GM12801 (cell line): Measurements from ENCODE around the gene ALKBH5.

Experiments used
- TF ChIP-seq, protein P1 (sequence below): IDR thresholded peaks from one replicate; pipeline ENCODE4 v1.5.1; 2011; ENCODE audit warnings: control low read depth; ENCODE audit not compliant: insufficient read length; ENCODE audit errors: extremely low read depth

ALKBH5 gene

DNA sequence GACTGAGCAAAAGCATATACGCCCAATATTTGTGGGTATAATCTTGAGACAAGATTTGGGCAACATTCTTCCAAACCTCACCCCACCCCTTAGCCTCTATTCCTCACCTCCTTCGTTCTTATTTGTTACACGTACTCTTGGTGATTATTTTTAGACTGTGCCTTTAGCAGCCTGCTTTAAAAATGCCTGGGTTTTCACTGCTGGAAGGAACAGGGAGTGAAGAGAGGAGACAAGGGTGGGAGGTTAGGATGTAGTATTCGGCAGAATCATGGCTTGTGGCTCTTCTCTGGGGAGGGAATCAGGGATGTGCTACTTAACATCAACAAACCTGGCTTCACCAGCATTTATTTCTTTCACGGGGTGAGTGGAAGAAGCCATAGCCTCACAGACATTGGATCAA lies 11.6 kb downstream of the ALKBH5 start:
- TF ChIP-seq, protein P1, sequence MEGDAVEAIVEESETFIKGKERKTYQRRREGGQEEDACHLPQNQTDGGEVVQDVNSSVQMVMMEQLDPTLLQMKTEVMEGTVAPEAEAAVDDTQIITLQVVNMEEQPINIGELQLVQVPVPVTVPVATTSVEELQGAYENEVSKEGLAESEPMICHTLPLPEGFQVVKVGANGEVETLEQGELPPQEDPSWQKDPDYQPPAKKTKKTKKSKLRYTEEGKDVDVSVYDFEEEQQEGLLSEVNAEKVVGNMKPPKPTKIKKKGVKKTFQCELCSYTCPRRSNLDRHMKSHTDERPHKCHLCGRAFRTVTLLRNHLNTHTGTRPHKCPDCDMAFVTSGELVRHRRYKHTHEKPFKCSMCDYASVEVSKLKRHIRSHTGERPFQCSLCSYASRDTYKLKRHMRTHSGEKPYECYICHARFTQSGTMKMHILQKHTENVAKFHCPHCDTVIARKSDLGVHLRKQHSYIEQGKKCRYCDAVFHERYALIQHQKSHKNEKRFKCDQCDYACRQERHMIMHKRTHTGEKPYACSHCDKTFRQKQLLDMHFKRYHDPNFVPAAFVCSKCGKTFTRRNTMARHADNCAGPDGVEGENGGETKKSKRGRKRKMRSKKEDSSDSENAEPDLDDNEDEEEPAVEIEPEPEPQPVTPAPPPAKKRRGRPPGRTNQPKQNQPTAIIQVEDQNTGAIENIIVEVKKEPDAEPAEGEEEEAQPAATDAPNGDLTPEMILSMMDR: no peak

DNA sequence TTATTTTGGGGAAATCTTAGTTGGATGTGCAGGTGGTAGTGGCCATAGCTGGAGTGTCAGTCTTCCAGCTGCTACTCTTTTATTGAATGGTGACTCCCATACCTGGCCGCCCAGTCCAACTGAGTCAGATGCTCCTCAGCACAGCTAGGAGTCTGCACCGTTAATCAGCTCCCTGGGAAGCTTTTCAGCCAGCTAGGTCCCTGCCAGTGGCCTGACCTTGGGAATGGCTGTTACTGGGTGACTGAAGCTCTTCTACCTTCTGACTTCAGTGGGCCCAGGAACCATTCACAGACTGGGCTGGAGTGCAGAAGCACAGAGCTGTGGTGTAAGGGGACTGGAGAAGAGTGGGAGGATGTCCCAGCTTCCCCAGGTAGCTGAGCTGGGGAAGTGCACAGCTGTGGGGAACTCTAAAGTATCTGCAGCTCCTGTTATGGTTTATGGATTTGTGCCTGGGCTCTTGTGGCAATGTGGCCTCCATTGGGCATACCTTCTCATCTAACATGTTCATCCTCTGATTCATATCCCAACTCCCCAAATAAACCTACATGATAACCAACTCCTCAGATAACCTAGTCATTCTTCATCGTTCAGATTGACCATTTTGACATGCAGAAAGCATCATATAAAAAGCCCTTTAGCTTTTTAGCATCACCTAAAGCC lies 14.0 kb downstream of the ALKBH5 start:
- TF ChIP-seq, protein P1: no peak

DNA sequence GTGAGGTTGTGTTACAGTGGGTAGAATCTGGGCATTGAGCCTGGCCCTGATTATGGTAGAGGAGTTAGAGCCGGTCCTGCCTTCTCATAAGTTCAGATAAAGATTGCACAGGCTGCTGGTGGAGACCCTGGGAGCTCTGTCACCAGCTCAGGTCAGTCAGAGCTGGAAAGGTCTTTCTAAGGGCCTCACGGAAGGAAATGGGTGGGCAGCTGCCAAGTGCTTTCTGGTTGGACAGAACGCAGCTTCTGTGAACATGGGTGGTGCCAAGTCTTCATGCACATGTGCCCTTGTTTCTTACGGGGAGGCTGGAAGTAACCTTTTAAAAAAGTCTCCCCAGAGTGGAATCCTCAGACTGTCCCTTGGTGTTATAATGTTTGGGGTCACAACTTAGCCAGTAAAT lies 14.9 kb downstream of the ALKBH5 start:
- TF ChIP-seq, protein P1: no peak

DNA sequence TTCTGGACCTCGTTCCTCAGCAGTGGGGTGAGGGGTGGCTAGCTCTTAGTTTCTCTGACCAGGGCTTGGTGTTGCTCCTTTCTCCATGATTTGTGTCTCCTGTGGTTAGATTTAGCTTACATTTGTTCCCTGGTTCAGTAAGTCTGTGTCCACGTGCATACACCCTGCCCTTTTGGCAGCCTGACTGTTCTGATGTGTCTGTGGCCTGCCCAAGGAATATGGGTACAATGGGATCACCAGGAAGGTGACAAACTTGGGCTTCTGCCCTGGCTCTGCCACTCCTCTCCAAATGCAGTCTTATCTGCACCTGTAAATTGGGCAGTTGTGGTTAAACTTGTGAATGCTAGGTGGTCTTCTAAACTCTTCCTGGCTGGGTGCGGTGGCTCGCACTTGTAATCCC lies 17.5 kb downstream of the ALKBH5 start:
- TF ChIP-seq, protein P1: no peak

DNA sequence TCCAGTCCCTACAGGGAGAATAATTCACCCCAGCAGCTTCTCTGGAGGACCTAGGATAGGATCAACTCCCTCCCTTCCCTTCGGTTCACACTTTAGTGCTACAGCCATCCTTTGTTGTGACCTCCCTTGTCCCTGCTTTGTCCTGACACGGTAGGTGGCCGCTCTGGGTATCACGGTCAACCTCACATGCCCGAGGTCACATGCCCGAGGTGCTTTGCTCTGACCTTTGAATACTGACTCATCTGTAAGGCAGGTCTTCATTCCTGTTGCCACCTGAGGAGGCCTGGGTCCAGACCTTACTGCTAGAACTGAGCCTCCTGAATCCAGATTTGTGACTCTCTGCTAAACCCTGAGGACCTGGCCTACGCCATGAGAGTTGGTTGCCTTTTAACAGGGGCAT lies 19.7 kb downstream of the ALKBH5 start:
- TF ChIP-seq, protein P1: no peak

DNA sequence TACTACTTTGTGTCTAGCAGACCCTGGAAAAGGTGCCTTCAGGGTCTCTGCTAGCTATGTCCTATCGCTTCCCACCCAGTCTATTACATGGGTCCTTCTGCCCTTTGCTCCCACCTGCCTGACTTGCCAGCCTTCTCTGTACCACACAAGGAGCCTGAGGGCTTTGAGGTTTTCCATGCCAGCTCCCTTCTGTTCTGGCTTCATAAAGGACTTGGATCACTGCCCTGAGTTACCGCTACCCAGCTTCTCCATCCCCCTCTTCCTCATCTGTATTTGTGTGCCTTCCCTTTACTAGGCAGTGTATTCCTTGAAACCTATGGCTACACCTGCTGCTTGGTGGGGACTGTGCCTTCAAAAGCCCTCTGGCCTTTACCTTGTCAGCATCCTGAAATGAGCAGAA lies 22.2 kb downstream of the ALKBH5 start:
- TF ChIP-seq, protein P1: no peak

DNA sequence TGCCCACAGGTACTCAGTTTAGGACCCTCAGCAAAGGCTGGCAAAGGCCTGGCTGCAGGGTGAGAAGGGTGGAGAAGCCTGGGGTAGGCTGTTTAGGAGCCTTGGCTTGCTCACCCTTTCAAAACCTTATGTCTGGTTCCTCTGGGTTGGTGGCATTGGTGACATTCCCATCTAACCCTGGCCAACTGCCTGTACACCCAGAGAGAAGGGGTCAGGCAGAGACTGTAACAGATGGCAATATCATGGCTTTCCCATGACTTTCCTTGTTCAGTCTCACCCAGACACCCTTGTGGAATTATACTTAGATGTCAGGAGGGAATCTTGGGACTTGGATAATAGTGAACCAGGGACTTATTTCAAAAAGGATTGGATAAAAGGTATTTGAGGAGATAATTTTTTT lies 23.3 kb downstream of the ALKBH5 start:
- TF ChIP-seq, protein P1: no peak
